Measurements from ENCODE around the gene MIER3.

The MIER3 gene

GRCh38 chr5:56959326-56959725, 7.4 kb upstream of the MIER3 start:
- no peak for DNase-seq (ENCODE audit: low read depth in 2 of 2)

GRCh38 chr5:56958595-56958994, 6.7 kb upstream of the MIER3 start:
- no peak for DNase-seq (ENCODE audit: low read depth in 2 of 2)

- no peak for DNase-seq (ENCODE audit: low read depth in 2 of 2)
Measured at GRCh38 chr5:56954262-56954661, 2.3 kb upstream of the MIER3 start.

GRCh38 chr5:56951126-56951945, 587 bp downstream of the MIER3 start:
- peak in 1 of 2 donors; percentile 0 for DNase-seq (ENCODE audit: low read depth in 2 of 2)

GRCh38 chr5:56950626-56951125, 1.2 kb downstream of the MIER3 start:
- DNase-seq (ENCODE audit: low read depth in 2 of 2) = peak in 1 of 2 donors; percentile 27

GRCh38 chr5:56947052-56947451, 4.9 kb downstream of the MIER3 start:
- no peak for DNase-seq (ENCODE audit: low read depth in 2 of 2)

GRCh38 chr5:56941981-56942380, 9.9 kb downstream of the MIER3 start:
- no peak for DNase-seq (ENCODE audit: low read depth in 2 of 2)

GRCh38 chr5:56938858-56939257, 13.1 kb downstream of the MIER3 start:
- DNase-seq (ENCODE audit: low read depth in 2 of 2) = no peak

- DNase-seq (ENCODE audit: low read depth in 2 of 2) = no peak
Measured at GRCh38 chr5:56934325-56934724, 17.6 kb downstream of the MIER3 start.

GRCh38 chr5:56922922-56923321, 29.0 kb downstream of the MIER3 start:
- no peak for DNase-seq (ENCODE audit: low read depth in 2 of 2)

- no peak for DNase-seq (ENCODE audit: low read depth in 2 of 2)
Measured at GRCh38 chr5:56919942-56920662, 31.8 kb downstream of the MIER3 start.

- DNase-seq (ENCODE audit: low read depth in 2 of 2) = no peak
Measured at GRCh38 chr5:56918054-56918453, 33.9 kb downstream of the MIER3 start.

GRCh38 chr5:56917534-56917933, 34.4 kb downstream of the MIER3 start:
- DNase-seq (ENCODE audit: low read depth in 2 of 2) = no peak

- DNase-seq (ENCODE audit: low read depth in 2 of 2) = no peak
Measured at GRCh38 chr5:56914678-56915077, 37.2 kb downstream of the MIER3 start.

GRCh38 chr5:56913766-56914165, 38.2 kb downstream of the MIER3 start:
- no peak for DNase-seq (ENCODE audit: low read depth in 2 of 2)

GRCh38 chr5:56910210-56910965, 41.5 kb downstream of the MIER3 start:
- DNase-seq (ENCODE audit: low read depth in 2 of 2) = peak; percentile 20 to 22

- DNase-seq (ENCODE audit: low read depth in 2 of 2) = peak; percentile 87 to 90
Measured at GRCh38 chr5:56909294-56910209, 42.4 kb downstream of the MIER3 start, which contains the start of gene SETD9. Gene SETD9, plus strand, starts transcription at chr5:56909596. Its CDS starts 50 bp downstream, at chr5:56909646.

GRCh38 chr5:56908942-56909293, 43.0 kb downstream of the MIER3 start:
- no peak for DNase-seq (ENCODE audit: low read depth in 2 of 2)

- no peak for DNase-seq (ENCODE audit: low read depth in 2 of 2)
Measured at GRCh38 chr5:56900858-56901578, 50.9 kb downstream of the MIER3 start.

- no peak for DNase-seq (ENCODE audit: low read depth in 2 of 2)
Measured at GRCh38 chr5:56900395-56900794, 51.5 kb downstream of the MIER3 start.

Measured in stimulated activated CD4-positive, alpha-beta T cell treated with anti-CD3 and anti-CD28 coated beads, Interleukin-15, amount 100 ng/mL, for 48 hours (primary cell).